HG02981 (cell line): ENCODE measurements around the gene MMP7.

Experiments used
- ATAC-seq: cut with Tn5 transposase; IDR thresholded peaks from one replicate; pipeline ENCODE4 v1.9.1; 2021; ENCODE audit warnings: mild to moderate bottlenecking, moderate library complexity; ENCODE audit not compliant: unreplicated experiment

Gene MMP7, protein sequence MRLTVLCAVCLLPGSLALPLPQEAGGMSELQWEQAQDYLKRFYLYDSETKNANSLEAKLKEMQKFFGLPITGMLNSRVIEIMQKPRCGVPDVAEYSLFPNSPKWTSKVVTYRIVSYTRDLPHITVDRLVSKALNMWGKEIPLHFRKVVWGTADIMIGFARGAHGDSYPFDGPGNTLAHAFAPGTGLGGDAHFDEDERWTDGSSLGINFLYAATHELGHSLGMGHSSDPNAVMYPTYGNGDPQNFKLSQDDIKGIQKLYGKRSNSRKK

DNA sequence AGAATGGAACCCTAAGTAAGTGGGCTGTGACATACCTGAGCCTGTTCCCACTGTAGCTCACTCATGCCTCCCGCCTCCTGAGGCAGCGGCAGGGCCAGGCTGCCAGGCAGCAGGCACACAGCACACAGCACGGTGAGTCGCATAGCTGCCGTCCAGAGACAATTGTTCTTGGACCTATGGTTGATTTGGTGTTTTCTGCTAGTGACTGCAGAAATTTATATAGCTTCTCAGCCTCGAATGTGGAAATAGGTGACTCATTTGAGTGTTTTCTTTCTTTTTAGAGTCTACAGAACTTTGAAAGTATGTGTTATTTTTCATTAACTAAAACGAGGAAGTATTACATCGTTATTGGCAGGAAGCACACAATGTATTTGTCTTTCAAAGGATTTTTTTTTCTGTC is at the start of gene MMP7:
MMP7 (minus strand) TSS at position 190 of the 400 bp plus-strand sequence; CDS start at position 143, 47 bp downstream.
- ATAC-seq: peak; percentile 58

DNA sequence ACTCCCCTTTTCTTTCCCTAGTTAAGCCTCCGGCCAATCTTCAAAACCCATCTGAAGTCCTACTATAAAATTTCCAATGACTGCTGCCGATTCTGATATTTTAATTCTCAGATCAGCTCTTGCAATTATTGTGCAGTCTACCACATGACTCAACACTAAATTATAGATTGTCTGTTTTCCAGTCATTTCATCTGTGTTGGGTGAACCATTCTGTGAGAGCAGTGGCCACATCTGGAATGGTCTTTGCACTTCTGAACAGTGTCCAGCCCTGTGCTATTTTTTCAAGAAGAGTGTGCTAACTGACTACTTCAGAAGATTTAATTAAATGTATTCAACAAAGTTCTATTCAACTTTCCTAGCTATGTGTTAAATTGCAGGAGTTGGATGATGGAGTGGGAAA is 47.2 kb upstream of the MMP7 start:
- no peak for ATAC-seq

DNA sequence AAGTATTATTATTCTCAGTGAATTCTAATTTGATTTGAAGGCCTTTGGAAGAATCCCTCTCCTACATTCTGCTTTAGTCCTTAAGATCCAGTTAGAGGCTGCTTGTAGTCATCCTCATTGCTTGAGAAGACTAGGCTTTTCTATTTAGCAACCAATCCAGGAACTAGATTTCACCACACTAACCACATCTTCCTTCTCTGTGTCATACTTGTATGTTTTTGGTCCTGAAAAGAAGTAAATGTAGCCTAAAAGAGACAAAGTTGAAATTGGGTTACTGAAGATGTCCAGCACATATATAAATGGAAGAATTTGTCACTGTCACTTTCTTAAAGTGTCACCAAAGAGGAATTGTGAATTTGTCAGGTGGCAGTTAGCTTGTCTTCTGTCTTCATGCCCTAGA is 46.6 kb upstream of the MMP7 start:
- peak; percentile 46 for ATAC-seq

DNA sequence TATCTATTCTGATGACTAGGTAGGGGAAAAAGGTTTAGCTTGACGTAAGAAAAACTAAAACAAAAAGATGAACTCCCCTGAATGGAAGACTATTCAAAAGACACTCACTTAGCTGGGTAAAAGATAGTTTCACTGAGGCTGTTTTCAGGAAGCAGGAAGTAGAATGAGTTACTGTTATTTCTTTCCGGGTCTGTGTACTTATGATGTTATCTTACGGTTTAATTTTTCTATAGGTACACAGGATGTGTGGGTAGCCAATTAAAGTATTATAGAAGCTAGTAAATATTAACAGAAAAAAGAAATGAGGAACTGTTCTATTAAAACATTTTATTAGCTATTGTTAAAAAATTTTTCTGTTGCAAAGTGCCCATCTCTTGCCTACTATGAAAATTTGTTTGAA is 45.8 kb upstream of the MMP7 start:
- ATAC-seq: no peak

DNA sequence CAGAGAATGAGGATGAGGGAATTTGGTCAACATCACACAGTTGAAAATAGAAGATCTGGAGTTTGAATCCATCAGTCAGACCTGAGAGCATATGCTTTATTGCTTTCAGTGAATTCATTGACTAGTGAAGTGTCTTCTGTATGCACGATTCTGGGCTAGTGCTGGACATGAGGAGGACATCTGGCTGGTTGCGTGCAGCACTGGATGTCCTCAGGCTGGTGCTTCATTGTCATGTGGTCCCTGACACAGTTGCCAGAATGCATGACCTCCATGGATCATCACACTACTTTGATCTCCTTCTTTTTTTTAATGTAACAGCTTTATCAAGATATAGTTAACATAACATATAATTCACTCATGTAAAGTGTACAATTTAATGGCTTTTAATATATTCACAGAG is 44.5 kb upstream of the MMP7 start:
- ATAC-seq: no peak

DNA sequence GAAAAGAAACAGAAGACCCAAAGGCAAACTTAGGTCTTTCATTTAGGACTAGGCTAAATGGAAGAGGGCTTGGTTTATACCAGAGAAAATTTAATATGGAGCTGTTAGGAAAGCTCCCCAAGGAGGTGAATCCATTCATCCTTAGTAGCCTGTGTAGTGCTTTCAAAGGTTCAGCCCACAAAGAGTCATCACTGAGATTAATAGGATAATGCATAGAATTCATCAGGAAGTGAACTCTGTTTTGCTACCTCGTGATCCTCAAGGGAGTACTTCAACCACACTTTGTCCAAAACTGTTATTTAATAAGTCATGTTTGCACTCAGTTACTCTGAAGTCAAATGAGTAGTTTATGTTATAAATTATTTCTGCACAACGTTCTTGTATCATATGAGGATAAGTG is 43.3 kb upstream of the MMP7 start:
- ATAC-seq: no peak

DNA sequence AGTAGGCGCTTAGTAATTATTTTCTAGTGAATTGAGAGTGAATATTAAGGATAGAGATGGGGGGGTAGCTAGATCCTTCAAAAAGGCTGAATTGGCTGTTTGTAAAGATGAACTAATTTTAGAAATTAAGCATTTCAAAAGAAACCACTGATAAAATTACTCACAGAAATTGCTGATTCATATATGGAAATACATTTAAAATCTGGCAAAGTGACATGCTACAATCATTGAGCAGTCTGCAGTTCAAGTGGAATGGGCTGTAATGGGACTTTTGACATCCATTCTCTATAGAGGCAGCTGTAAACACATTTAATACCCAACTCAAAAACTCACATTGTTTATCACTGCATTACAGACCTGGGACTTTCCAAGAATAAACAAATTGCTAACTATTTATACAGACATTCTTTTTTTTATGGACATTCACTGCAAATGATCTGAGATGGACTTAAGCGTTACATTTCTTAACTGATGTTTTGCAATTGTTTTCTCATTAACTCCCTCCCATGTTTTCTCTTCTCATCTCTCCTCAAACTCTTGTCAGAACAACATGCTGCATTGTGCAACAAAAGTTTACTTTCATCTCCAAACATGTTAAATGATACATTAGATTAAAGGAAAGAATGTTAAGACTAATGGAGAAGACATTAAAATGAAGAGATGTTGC is 42.1 kb upstream of the MMP7 start:
- ATAC-seq: no peak

DNA sequence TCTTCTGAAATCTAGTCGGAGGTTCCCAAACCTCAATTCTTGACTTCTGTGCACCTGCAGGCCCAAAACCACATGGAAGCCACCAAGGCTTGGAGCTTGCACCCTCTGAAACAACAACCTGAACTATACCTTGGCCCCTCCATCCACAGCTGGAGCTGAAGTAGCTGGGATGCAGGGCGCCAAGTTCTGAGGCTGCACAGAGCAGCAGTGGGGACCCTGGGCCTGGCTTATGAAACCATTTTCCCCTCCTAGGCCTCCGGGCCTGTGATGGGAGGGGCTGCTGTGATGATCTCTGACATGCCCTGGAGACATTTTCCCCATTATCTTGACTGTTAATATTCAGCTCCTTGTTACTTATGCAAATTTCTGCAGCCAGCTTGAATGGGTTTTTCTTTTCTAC is 38.3 kb upstream of the MMP7 start:
- no peak for ATAC-seq

DNA sequence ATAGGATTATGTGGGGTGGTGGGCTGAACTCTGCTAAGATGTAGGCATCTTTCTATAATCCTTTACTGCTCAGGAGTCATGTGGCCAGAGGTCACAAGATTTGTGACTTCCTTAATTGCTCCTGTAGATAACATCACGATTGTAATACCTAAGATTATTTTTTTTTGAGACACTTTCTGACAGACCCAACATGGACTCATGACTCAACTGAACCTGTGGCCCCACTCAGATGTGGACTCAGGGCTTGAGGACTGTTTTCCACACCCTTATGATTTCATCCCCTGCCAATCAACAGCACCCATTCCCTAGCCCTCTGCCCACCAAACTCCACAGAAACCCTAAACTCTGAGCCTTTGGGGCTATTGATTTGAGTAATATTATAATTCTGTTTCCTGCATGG is 35.6 kb upstream of the MMP7 start:
- ATAC-seq: no peak

DNA sequence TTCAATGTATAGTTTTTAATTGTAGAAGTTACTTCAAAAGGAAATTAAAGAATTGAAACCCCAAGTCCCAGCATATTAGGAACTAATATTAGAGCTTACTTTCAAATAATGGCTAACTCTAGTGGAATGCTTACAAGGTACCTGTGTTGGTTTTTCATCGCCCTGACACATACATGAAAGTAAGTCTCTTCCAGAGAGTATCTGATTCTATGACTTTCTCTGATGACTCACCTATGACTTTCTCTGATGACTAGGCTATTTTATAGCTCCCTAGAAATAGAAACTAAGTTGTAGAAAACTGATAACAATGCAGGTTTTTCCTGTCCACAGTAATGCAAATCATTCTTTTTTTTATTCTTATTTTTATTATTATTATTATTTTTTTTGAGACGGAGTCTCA is 33.6 kb upstream of the MMP7 start:
- peak; percentile 75 for ATAC-seq

DNA sequence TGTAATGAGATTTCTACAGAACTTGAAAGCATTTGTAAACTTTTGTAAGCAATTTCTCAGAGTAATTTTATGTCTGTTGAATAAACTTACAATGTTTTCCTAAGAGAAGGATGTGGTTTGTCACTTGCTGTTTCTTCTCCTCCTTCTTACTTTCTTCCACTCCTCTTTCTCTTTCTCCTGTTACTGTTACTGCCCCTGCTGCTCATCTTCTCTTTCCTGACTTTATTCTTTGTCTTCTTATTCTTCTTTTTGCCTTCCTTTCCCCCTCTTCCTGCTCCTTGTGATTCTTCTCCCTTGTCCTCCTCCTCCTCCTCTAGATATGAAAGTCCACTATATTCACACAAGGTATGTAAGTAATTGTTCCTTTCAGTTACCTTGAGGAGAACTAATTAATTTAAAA is 31.1 kb upstream of the MMP7 start:
- no peak for ATAC-seq

DNA sequence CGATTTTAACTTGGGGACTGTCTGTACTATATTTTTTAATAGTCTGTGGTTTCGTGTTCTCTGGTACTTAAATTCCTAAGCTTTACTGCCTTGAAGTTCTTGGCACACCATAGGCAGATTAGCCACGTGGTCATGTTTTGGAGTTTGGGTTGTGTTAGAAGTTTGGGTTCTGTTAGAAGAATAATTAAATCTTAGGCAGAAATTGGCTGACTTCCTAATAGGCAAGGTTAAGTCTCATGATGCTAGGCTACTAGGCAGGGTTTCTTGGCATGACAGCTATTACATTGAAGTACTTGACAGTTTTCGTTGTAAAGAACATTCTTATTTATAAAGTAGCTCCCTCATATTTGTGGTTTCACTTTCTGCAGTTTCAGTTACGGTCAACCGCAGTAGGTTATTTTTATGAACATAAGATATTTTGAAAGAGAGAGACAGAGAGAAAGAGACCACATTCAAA is 30.0 kb upstream of the MMP7 start:
- ATAC-seq: peak; percentile 74

DNA sequence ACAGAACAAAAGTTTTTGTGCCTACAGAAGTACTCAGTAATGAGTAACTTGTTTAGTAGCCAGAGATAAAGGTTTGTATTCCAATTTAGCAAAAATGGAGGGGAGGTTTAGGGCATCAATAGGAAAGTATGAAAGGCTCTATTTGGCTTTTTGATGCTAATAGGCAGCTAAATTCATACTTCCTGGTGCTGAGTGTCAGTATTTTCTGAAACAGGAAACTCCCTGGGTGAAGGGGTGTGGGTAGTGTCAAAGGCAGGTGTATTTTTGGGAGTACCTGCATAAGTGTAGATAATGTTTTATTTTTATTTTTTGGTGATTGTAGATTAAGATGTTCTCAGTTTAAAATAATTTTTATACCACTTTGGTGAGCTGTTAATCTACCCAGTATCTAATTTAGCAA is 29.3 kb upstream of the MMP7 start:
- no peak for ATAC-seq

DNA sequence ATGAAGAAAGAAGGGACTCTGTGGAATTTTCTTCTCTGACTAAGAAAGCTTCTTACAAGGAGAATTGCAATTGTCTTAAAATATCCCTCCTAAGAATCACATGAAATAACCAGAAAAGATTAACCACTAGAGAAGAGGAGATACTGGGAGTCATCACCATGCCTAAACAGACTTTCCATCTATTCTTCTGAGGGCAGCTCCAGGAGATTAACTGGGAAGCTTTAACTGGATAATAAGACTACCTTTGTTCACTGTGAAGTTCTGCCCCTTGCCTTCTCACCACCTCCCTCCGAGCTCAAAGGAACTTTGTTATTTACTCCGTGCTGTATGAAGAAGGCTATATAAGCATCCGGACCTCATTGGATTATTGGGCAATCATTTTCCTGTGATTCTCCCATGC is 24.5 kb upstream of the MMP7 start:
- ATAC-seq: no peak

DNA sequence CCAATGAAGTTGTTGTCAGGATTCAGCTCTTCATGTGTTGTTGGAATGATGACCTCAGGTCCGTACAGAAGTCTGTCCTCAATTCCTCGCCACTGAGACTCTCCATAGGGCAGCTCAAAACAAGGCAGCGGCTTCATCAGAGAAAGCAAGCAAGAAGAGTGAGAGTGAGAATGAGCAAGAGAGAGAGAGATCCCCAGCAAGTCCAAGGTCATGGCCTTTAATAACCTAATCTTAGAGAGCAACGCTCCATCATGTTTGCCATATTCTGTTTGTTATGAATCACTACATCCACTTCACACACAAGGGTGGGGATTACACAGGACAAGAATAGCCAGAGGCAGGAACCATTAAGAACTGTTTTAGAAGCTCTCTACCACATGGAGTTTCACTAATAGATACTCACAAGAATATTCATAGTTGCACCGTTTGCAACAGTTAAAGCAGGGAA is 23.3 kb upstream of the MMP7 start:
- peak; percentile 81 for ATAC-seq

DNA sequence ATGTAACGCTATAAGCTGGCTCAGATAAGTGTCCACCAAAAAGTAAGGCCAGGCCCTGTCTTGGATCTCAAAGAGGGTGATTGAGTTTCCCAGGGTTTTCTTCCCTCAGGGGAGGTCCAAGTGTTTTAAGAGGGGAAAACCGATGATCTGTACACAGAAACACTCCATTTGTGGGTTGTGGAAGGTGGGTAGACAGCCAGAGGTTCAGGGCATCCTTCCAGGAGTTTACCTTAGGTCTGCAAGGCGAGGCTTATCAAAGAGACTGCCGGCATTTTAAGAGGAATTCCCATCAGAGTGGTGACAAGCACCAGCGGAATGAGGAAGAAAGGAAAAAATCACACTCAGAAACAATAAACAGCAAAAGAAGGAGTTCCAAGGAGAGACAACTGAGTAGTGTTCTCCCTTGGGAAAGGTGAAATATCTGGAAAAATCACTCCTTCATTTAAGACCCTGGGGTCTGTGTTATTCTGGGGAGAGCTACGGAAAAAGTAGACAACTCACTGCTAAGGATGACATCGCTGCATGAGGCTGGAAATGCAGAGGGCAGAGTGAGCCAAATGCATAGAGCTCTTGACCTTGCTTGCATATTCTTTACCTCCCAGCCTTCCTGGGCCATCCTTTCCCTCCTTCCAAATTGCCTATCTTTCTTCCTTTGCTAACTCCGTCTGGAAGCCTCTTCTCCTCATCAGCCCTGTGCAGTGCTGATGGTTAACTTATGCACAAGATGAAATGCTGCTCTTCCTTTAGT is 22.1 kb upstream of the MMP7 start:
- ATAC-seq: no peak

DNA sequence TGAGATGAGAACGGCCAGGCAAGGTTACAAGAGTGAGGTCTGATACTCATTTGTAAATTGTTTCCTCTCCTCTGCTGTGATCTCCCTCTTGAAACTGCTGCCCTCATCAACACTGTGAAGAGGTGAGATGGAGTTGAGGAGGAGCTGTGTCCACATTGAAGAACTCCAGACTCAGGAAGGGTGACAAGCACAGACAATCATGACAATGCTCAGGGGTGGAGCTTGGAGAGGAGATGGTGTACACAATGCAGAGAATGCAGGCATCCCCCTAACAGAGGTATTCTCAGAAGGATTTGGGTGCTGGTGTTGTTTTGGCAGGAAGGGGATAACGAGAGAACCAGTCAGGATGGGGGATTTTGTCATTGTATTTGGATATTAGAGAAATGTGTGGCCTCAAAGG is 21.5 kb upstream of the MMP7 start:
- no peak for ATAC-seq

DNA sequence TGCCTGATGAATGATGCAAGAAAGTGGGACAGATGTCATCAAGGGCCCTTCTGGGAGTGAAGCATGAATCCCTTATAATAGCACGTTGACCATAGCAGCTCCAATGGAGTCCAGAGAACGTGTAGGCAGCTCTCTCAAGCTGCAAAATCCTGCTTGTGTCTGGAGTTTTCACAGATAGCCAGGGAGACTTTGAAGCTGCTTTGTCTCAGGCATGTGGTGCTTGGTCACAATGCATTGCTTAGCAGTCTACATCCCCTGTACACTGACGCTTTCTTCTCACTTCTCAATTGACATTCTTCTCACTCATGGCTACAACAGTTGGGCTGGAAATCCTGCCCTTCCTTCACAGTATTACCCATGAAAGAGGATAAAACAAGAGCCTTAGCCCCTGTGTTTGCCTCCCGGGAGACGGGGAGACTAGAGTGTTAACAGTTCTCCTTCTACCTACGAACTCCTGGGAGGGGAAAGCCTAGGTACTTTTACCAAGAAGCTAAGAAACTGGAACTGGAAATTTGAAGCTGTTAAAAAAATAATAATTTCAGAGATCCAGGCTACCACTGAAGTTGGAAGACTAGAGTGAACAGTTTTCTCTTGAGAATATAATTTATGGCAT is 20.7 kb upstream of the MMP7 start:
- ATAC-seq: no peak

DNA sequence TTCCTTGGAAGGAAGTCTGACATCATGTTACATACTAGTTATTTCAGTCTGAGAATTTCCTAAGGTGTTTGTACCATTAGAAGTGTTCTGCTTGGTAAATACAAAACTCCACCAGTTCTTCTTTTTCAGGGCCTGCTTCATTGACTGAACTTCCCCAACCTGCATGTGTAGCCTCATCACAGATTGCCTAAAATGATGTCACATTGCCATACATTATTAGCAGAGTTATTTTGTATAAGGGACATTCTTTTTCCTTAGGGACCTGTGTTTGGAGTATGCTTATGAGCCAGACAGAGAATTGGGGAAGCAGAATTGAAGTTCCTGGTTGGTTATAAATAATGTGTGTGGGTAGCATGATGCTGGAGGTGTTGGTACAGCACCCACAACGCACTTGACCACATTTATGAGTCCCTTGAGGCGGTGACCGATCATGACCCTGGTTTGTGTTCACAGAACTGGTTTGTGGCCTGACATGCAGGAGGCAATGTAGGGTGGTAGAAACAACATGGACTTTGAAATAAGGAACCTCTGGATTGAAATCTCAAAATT is 16.4 kb upstream of the MMP7 start:
- ATAC-seq: peak; percentile 82

DNA sequence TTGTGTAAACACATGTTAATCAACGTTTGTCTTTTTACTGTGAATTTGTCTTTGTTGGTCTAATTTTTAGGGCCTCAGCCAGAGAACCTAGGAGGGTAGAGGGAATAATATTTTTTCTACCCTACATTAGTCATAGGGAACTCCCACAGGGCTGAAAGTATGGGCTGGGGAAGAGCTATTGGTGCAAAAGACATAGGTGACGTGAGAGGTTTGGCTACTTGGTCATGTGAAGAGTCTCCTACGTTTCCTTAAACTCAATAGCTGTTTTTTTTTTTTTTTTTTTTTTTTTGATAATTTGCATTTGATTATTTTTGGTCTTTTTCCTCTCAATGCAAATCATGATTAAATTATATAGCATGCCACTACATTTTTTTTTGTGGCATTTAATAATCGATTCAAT is 15.9 kb upstream of the MMP7 start:
- ATAC-seq: peak; percentile 49

DNA sequence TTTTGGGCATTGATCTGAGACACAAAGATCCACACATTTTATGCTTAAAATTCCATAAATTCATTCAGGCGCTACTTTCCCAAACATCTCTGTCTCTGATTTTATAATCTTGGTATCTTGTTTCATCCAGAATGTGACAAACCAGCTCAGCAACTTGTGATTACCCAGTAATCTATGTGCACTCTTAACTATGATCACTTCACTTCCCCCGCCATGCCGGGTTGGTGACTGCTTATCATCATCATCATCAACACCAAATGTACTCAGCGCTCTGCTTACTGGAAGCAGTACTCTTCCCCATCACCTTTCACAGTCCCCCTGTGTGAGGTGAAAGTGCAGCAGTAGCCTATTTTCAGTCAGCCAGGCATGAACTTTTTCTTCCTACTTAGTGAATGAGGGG is 15.2 kb upstream of the MMP7 start:
- ATAC-seq: no peak
